LHCN-M2 (cell line): ENCODE results near the gene ANTXR2. TPM values are rescaled to one million over a fixed set of nuclear protein-coding genes. Genes with fewer than 3 reads are reported as not detected.
"Not testable (repeated sequence)": the region's sequence is repeated elsewhere in the genome, so short reads cannot be mapped to it uniquely, and the experiment has no call there.

Source experiments
- DNase-seq: peaks from one replicate; pipeline ENCODE4 v3.0.0-alpha.2; 2012; ENCODE audit warnings: low read depth
- total RNA-seq: library from RNA; depleted of rRNA; stranded (reverse); fragments of >200 nt; gene quantifications from 2 replicates; pipeline ENCODE4 v1.2.3, GENCODE V29; 2014

ANTXR2 gene
- total RNA-seq, 1 experiment from 2014 or later = 216 TPM

DNA sequence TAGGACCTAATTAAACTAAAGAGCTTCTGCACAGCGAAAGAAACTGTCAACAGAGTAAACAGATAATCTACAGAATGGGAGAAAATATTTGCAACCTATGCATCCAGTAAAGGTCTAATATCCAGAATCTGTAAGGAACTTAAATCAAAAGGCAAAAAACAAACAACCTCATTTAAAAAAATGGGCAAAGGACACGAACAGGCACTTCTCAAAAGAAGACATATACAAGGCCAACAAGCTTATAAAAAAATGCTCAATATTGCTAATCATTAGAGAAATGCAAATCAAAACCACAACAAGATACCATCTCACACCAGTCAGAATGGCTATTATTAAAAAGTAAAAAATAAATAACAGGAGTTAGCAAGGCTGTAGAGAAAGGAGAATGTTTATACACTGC is 81.9 kb downstream of the ANTXR2 start:
- not testable (repeated sequence) for DNase-seq

DNA sequence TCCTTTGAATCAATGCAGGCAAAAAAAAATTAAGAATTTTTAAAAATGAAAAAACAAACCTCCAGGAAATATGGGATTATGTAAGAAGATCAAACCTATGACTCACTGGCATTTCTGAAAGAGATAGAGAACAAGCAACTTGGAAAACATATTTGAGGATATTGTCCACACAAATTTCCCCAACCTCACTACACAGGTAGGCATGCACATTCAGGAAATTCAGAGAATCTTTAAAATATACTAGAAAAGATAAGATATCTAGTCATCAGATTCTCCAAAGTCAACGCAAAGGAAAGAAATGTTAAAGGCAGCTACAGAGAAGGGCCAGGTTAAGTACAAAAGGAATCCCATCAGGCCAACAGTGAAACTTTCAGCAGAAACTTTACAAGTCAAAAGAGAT is 85.6 kb downstream of the ANTXR2 start:
- DNase-seq = peak; percentile 50

DNA sequence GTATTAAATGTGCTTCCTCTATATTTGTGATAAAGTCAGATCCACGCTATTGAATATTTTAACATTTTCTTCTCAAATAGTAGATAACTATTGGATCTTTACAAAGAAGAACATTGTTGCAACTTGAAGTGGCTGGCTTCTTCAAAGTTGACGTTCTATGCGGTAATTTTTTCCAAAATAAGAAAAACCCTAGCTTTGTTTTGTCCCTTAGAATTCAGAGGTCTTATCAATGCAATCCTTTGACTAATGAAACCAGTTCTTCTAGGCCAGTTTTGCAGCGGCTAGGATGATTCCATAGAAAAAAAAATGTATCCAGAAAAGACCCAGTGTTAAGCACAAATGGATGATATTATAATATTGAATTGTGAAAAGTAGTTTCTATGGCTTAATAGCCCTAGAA is 89.6 kb downstream of the ANTXR2 start:
- no peak for DNase-seq

DNA sequence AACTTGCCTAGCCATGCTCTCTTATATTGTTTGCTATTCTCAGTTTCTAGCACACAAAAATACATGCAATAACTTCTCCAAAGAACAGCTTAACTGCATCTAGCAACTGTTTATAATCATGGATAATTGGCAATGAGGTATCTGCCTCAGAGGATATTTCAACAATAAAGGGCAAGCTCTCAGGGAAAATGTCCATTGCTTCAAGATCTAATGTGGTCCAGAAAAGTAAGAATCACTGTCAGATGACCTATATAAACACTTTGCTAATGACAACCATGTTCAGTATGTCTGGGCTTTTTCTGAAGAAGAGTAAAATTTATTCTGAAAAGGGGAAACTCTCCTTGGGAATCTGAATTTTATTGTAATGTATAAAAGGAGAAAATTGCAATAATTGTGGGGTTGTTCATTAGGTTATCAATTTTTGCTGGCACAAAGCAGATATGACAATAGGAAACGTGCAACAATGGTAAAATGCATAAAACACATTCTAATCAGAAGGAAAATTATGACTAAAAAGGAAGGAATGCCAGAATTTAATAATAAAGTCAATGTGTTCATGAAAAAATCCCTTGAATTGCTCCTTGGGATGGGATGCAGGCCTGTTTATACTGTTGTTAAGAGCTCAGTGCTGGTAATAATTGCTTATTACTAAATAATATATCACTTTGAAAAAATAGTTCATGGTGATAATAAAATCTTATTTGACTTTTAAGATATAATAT is 90.3 kb downstream of the ANTXR2 start:
- no peak for DNase-seq

DNA sequence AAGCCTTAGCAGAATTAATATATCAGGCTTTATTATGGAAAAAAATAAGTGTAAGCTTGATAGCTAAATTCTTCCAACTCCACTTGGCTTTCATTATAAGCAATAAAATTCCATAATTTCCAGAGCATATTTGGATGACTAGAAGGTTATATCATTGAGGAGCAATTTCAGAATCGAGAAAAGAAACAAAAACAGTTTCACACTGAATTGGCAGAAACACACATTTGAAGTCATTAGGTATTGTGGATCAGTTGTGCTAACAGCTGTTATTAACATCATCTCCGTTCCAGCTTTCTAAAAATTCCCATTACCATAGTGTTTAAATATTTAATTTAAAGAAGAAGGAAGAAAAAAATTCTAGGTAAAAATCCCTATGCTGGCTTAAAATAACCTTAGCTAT is 92.6 kb downstream of the ANTXR2 start:
- no peak for DNase-seq

DNA sequence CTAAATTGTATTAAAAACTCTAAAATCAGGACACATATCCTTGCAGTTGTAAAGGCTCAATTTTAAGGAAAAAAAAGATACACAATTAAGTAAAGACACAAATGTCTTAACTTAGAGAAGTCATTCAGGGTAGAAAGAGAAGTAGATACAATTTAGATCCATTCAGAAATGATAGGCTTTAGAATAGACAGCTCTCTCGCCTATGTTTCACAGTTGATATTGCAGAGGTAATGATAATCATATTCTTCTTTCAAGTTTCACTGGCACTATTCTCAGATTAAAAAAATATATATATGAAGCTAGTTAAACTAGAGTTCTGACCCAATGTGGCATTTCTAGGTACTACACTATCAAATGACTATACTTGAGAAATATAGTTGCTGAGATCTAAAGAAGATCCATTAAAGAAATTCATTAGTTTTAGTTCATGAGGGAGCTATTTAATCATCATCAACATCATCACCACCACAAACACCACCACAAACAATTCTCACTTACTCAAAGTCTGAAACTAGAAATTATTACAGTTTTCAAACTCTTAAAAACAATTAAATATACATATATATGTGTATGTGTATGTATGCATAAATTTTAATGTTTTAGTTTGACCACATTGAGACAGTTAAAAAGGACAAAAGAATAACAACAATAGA is 93.1 kb downstream of the ANTXR2 start:
- no peak for DNase-seq

DNA sequence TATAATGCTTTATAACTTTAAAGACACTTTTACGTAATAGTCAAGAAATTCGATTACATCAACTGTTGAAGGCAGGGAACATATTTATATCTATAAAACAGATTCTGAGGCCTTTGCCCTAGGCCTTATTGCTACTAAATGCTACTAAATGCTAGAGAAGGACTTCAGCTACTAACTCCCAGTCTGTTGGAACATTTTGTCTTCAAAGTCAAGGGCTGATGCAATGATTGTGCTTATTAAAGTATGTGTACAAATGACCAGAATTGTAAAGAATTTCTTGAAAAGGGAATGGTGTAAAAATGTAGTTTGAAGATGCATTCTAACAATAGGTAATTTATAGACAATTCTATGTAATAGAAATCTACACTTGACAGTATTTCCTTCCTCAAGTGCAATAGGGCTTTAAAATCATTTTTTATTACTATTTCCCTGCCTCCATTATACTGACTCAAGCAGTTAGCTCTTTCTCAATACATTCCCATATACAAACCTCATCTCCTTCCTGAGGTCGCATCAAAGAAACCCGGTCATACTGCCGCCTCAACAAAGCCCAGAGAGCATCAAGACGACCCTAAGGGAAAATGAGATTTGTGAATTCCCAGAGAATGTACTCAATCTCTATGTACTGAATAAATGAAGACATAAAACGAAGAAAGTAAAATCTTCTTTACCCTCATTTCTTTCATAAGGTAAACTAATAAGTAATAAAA is 95.7 kb downstream of the ANTXR2 start:
- DNase-seq = no peak

DNA sequence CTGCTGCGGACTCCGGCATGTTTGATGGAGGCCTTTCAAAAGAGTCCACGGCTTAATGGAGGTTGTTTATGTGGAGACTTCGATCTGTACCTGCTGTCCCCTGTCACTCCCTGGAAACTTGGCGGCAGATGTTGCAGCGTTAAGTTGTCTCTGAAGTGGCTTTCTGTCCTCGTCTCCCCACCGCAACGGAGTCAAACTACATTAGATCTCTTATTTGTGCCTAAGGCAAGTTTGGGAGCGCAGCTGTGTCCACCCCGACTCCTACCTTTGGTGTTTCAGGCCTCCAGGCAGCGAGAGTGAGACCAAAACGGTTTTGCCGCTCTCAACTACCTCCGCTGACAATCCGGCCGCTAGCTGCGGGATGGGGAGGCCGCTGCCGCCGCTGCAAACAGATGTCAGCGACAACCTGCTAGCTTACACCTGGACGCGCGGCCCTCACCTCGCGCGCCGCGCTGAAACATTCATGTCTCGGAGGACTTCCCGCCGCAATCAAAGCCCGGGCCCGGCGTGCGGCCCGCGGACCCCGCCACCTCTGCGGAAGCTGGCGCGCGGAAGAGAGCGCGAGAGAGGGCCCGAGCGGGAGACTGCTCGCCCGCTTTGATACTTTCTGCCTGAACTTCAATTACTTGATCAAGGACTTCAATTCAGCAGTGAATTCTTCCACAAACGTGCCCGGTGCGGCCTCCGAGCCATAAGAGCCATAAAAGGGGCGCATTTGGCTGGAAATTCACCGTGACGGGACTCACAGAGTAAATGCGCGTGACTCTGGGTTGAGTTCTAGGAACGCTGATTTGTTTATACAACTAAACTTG is 108.4 kb downstream of the ANTXR2 start:
- no peak for DNase-seq

DNA sequence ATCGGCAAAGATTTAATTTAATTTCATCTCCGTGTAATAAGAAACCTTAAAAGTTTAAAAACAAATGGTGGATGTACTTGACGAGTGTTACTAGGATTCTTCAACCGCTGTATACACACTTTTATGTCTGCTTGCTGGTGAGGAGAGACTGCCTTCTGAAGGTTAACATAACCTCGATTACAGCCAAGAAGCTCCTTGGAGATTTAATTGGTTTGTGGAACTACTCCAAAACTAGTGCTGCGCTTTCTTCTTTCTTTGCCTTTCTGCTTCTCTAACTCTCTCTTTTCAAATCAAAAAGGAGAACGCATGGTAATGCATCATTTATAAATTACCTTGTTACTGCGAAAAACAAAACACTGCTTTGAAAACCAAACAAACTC is 109.0 kb downstream of the ANTXR2 start:
- DNase-seq = no peak

DNA sequence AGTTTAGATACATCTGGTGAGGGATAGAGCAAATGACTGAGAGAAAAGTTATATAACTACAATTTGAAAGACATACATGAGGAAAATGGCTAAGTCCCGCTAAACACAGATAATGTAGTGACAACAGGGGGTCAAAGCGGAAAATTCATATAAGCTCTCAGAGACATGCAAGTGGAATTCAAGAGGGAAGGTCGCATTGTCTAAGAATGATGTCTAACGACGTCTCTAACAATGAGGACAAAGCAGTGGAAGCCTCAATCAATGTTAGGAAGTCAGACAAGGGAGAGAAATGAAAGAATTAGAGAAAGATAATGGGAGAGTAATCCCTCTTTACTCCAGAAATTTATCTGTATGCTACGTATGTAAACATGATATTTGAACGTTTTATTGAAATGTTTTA is 113.4 kb downstream of the ANTXR2 start:
- DNase-seq = no peak

DNA sequence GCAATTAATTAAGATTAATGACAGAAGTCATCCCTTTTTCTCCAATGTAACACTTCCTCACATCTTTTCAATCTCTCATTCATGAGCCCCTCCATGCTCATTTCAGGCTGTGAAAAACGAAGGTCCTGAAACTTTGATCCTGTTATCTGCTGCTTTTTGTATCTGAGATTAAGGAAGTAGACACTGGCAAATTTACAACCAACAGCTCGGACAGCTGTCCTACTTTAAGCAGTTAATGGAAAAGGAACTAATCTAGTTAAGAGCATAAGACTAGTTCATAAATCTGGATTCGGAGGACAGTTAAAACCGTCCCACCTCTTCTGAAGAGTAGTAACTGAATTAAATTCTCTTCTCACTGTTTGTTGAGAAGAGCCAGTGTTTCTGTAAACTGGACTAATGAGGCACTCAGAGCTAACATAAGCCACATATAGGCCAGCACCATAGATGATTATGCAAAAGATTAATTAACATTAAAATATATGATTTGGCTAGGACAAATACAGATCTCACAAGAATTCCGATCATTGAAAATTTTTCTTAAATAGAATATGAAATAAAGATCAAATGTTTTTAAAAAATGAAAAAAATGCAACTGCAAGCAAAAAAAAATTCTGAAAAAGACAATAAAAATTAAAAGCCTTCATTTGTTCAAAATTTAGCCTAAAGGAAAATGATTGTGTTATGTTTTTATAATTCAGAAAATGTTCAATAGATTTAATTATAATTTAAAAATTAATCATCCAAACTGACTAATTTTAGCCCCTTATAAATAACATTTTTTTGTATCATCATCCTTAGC is 114.4 kb downstream of the ANTXR2 start:
- no peak for DNase-seq

DNA sequence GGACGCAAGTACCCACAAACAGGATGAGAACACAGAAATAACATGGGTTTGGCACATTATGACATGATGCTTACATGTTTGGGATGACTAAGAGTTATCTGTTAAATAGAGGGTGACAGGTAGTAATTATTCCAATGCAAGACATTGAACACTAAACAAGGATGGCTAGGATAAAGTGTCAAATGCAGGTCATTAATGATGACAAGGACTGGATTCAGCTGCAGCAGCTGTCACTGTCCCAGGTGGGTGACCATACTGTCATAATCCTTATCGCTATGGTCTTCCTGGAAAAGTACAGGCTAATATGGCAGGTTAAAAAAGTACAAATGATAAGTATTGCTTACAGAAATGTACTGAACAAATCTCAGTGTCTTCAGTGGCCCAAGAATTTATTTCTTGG is 123.9 kb downstream of the ANTXR2 start:
- no peak for DNase-seq

DNA sequence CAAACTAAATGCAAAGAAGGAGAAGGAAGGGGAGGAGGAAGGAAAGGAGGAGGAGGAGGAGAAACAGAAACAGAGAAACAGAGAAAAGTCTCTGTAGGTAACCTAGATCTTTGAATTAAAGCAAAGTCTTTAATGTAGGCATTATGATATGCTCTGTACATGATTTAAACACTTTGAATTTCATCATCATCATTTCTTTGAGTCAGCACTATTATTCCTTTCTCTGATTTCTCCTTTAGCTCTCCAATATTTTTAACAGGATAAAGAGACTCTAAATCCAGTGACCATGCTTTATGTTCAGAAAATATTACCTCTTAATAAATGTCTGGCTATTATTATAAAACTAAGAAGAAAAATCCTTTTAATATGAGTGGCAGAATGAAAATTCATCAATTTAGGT is 124.3 kb downstream of the ANTXR2 start:
- DNase-seq = no peak

DNA sequence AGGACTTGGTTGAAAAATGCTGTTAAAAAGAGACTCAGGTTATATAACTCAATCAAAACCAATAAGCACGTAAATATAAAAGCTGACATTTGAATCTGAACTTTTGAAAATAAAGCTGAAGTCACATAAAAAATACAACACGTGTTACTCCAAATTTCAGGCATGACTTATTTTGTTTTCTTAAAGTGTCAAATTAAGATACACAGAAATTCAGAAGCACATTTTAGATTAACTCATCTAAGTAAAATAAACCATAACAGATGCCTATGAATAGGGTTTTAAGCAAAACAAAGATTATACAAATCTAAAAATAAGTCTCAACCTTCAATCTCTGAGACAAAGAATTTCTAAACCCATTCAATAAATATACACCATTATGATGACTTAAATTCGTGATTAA is 124.8 kb downstream of the ANTXR2 start:
- DNase-seq = no peak

DNA sequence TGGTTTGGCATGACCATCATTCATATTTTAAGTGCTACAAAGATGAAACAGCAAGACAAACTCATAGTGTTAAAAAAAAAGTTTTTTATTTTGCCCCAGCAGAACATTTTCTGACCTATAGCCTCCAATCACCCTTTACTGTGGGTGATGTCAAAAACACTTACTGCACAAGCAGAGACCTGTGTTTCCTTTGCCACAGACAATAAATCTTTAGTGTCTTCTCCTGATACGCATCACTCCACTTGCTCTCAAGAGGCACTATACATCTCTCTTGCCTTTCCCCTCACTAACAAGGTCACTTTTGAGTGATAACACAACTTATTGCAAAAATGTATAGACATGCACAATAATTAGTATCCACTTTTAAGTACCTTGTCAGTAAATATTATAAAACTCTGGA is 125.6 kb downstream of the ANTXR2 start:
- no peak for DNase-seq

DNA sequence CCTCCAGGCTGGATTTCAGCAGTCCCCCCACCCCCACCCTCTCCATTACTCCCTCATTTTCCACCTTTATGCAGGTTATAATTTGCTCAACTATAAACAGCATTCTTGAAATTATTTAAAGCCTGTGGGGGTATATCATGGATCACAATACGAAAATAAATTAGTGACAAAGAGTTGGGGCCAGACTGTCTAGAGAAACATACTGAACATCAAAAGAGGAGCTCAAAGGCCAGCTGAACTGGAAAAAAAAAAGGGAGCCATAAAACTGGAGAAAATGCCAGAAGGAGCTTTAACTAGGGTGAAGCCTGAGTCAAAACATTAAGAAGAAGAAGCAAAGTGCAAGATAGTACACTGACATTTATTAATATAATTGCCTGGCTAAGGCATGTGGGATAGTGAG is 137.8 kb downstream of the ANTXR2 start:
- no peak for DNase-seq

DNA sequence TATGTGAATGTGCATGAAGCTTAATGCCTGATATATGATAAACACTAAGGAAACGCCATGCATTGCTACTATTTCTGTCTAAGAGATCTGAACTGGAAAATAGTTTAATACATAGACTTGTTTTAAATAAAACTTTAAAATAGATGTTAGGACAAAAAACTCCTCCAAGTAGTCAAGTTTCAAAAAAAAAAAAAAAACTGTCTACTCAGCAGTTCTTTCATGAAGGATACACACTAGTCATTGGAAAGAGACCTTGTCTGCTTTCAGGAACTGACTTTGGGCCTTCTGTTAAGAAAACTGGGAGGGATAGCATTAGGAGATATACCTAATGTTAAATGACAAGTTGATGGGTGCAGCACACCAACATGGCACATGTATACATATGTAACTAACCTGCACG is 138.4 kb downstream of the ANTXR2 start:
- no peak for DNase-seq

DNA sequence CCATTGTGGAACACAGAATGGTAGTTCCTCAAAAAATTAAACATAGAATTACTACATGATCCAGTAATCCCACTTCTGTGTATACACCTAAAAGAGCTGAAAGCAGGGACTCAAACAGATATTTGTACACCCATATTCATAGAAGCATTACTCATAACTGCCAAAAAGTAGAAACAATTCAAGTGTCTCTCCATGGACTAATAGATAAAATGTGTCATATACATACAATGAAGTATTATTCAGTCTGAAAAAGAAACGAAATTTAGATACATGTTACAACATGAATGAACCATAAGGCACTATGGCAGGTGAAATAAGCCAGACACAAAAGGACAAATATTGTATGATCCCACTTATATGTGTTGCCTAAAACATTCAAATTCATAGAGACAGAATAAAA is 145.1 kb downstream of the ANTXR2 start:
- no peak for DNase-seq

DNA sequence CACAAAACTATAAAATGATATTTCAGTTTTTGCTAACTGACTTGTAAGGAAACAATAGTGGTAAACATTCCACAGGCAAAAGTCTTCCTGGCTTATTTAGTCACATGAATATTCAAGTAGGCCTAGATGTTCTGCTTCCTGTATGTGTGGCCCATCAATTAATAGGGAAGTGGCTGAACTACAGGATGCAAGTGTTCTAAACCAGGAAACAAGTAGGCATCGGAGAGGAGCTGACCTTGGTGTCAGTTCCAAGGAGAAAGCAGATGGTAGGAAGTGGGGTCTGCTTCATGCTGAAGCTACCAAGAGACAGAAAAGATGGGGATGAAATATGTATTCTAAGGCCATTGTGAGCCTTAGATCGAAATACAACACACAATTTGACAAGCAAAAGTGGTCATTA is 149.7 kb downstream of the ANTXR2 start:
- DNase-seq = no peak

DNA sequence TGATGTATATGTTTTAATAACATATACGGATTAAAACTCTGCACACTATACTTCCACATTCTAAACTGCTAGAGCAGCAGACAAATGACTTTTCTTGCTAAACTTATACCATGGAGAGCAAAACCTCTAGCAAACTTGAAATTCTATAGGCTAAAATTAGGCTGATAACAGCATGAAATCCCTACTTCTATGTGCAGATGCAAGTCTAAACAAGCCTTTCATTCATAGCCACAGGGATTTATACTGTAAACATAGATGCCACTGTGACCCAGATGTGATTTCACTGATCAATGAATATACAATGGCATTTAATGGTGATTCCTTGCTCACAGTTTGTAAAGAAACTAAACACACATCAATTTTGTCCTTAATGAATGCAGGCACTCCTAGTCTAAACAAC is 151.0 kb downstream of the ANTXR2 start:
- DNase-seq = no peak

DNA sequence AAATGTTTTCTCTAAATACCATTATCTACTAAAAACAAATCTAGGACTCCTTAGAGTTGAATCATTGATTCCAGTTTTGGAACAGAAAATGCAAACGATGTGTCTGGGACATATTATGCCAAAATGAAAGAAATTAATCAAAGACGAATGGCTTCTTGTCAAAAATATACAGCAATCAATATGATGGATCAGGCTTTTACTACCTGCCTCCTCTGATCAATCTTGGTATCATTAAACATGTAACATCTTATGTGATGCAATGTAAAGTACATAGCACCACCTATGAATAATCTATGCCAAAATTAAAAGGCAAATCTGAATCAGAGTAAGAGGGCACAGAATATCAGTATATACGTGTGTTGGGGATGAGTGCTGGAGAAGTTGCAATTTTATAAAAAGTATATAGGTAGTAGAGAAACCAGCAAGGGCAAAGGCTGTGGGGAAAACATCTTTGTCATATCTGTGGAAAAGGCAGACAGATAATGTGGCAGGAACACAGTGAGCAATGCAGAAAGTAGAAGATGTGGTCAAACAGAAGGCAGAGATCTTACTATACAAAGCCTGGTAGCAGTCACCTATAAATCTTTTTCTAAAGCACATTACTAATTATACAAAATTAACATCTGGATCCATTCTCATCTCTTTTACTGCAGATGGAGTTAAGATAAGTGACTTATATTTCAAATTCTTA is 152.7 kb downstream of the ANTXR2 start:
- DNase-seq = no peak
